Adrenal gland (tissue), 5 donors: ENCODE measurements around the gene GJB5.

Experiments
- POLR2A ChIP-seq, 2 donors: fragments of 450-650 bp; IDR thresholded peaks; one replicate each; pipeline ENCODE4 v1.6.1; 2017; ENCODE audit warnings: antibody characterized with exemption in 2 of 2, mild to moderate bottlenecking in 2 of 2, moderate library complexity in 1 of 2
- TF ChIP-seq, protein P1 (sequence below), 6 experiments: fragments of 450-650 bp in 4 of 6; fragments of 200-600 bp in 2 of 6; sonication (generic) in 1 of 6; IDR thresholded peaks; 1 replicate in 5 of 6; 2 replicates in 1 of 6; pipeline versions ENCODE4 v1.5.1 to v1.8.0; 2016 to 2021; ENCODE audit warnings: antibody characterized with exemption in 6 of 6, mild to moderate bottlenecking in 2 of 6, moderate library complexity in 1 of 6
- donor health status: DM: no; HTN: no; CAD: no.

GRCh38 chr1:34746101-34746500 lies 8.7 kb upstream of the GJB5 start:
- TF ChIP-seq, protein P1, sequence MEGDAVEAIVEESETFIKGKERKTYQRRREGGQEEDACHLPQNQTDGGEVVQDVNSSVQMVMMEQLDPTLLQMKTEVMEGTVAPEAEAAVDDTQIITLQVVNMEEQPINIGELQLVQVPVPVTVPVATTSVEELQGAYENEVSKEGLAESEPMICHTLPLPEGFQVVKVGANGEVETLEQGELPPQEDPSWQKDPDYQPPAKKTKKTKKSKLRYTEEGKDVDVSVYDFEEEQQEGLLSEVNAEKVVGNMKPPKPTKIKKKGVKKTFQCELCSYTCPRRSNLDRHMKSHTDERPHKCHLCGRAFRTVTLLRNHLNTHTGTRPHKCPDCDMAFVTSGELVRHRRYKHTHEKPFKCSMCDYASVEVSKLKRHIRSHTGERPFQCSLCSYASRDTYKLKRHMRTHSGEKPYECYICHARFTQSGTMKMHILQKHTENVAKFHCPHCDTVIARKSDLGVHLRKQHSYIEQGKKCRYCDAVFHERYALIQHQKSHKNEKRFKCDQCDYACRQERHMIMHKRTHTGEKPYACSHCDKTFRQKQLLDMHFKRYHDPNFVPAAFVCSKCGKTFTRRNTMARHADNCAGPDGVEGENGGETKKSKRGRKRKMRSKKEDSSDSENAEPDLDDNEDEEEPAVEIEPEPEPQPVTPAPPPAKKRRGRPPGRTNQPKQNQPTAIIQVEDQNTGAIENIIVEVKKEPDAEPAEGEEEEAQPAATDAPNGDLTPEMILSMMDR (IDR thresholded peaks at IDR 0.05) = no peak
- TF ChIP-seq POLR2A (IDR thresholded peaks at IDR 0.05) = no peak
